Renal cortical epithelial cell (primary cell): Measurements from ENCODE around the gene PLEKHD1. TPM values are rescaled to one million over a fixed set of nuclear protein-coding genes. Genes with fewer than 3 reads are reported as not detected.
"Not testable (repeated sequence)": the region's sequence is repeated elsewhere in the genome, so short reads cannot be mapped to it uniquely, and the experiment has no call there.

ENCODE experiments used
- DNase-seq: peaks from one replicate; pipeline ENCODE4 v3.0.0-alpha.2; 2011; ENCODE audit warnings: low read depth
- total RNA-seq: library from RNA; depleted of rRNA; stranded (reverse); fragments of >200 nt; gene quantifications from 2 replicates; pipeline ENCODE4 v1.2.3, GENCODE V29; 2014

PLEKHD1 gene
- total RNA-seq, 1 donor from 2014 or later: 0.10 TPM

DNA sequence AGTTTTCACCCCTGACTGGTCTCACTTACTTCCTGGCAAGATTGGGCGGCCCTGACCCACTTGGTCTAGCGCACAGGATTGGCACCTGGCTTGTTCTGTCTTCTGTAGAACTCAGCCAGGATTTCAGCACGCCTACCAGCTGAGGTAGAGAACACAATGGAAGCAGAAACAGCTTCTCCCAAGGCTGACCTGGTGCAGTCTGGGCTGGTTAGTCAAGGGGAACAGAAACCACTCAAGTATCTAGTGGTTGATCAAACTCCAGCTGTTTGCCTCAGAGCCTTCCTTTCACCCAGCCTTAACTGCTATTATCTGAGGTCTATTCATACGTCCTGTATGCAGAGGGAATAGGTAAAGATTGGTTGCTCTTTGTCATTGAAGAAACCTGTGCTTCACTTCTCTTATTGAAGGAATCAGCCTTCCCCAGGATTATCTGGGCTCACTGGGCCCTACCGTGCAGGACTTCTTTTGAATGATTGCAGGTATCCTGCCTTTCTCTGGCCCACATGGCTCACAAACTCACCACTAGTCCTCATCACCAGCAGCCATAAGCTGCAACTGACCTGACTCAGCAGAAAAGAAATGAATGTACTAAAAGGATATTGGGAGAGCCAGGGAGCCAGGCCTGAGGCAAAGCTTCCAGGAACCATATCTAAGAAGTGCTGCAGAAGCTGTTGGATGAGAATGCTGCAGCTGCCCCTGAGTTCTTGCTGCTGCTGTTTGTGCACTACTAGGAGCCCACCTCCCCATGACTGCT is 2.5 kb upstream of the PLEKHD1 start:
- peak; percentile 89 for DNase-seq

DNA sequence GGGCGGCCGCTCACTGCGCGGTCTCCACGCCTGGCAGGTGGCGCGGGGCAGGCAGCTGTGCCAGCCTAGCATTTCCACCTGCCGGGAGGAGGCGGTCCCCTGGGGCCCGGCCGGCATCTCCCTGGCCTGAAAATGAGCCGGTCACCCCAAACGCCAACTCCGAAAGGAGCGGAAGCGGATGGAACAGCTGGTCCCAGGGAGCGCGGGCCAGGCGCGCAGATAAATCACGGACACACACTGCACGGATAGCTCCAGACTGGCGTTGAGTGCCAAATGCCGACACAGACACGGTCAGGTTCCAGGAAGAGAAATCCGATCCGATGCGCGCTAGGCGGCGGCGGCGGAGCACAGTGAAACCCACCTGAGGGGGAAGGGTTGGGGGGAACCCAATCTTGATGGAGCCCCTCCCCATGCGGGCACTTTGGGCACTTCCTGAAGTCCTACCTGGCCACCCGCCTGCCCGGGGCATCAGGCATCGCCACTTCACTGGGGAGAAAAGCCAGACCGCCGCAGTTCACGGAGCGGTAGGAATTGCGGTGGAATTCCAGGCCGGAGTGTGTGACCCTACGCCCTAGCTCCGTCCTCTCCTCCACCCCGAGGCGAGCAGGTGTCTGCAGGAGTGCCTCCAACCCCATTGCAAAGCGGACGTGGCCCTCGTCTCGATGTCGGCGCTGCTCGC is 624 bp upstream of the PLEKHD1 start:
- no peak for DNase-seq

DNA sequence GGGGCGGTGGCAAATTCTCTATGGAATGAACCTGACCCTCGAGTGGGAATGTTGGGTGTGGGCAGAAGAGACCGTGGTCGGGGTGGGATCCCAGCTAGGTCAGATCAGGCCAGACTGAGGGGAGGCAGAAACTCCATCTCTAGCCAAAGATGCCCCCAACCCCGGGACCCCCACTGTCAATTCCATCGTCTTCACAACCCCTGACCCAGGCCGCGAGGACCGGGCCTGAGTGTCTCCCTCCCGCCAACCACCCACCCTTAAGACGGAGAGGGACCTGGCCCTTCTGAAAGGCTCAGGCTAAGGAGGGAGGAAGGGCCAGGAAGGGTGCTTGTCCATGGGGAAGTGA is 760 bp downstream of the PLEKHD1 start:
- no peak for DNase-seq

DNA sequence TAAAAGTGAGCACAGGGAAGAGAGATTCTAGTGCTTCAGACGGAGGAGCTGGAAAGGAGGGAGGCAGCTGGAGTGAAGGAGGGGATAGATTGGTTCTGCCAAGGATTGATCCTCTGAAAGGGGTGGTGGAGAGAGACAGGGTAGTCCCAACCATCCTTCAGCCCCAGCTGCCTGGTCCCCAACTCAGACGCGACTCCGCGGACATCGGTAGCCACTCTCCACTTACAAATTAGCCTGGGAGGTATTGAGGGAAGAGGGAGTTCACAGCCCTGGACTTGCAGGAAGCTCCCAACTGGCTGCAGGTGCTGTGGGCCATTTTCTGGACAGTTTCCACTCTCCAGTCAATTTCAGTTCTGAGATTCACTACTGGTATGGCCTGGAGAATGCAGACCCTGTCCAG is 1.2 kb downstream of the PLEKHD1 start:
- no peak for DNase-seq

DNA sequence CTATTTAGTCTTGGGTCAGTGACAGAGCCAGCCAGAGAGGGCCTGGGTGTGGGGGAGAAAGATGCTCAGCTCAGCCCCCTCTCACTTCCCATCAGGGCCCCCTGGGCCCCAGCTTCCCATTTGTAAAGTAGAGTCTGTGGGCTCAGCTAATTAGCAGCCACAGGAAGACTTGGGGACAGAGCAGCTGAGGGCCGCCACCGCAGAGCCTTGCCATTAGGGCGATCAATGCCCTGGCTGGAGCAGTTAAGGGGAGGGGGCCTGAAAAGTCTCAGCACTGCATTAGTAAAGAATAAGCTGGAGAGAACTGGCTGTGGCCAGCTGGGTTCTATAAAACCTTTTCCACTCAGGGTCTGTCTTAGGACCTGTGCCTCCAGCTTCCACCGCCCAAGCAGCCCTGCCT is 2.7 kb downstream of the PLEKHD1 start:
- no peak for DNase-seq

DNA sequence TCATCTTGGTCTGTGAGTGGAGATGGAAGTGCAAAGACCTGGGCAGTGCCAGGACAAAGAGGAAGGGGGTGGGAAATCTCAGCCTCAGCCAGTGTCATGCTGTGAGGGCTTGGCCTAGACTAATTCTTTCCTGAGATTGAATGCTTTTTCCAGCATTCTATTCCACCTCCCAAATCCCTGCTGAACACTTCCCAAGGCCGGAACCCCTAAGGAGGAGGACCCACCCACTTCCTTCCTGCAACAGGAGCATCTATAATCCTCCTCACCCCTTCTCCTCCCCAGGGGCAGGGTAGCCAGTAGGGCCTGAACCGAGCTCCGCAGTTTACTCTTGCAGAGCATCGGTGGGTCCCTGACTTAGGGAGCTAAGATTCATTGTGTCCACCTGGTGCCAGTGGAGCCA is 3.2 kb downstream of the PLEKHD1 start:
- no peak for DNase-seq

DNA sequence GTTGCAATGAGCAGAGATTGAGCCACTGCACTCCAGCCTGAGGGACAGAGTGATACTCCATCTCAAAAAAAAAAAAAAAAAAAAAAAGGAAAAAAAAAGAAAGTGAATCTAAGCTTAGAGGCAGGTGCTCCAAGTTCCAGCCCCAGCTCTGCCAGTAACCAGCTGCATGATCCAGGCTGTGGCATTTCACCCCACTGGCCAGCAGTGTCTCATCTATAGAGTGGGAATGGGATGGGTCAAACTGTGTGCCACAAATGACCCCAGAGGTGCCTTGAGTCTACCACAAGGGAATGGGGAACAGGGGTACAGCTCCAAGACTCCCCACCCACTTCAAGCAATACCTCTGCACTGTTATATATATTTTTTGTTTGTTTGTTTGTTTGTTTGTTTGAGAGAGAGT is 5.0 kb downstream of the PLEKHD1 start:
- DNase-seq: no peak

DNA sequence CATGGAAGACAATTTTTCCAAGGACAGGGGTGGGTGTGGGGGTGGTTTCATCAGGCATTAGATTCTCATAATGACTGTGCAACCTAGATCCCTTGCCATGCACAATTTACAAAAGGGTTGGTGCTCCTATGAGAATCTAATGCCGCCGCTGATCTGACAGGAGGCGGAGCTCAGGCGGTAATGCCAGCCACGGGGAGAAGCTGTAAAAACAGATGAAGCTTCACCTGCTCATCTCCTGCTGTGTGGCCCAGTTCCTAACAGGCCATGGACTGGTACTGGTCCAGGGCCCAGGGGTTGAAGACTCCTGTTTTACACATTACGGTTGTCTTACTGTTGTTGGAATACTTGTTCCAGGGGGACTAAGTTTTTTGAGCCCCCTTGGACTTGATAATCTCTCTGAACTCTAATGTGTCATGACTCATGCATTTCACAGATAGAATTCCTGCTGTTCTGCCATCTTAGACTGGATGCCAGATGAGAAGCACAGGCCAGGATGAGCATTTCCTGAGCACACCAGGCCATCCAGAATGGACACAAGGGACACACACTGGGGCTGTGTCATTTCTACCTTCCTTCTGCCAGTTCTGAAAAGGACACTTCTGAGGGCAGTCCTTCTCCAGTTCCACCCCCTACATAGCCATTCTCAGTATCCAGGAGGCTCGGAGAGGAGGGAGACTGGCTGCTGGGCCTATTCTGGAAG is 5.8 kb downstream of the PLEKHD1 start:
- DNase-seq: no peak

DNA sequence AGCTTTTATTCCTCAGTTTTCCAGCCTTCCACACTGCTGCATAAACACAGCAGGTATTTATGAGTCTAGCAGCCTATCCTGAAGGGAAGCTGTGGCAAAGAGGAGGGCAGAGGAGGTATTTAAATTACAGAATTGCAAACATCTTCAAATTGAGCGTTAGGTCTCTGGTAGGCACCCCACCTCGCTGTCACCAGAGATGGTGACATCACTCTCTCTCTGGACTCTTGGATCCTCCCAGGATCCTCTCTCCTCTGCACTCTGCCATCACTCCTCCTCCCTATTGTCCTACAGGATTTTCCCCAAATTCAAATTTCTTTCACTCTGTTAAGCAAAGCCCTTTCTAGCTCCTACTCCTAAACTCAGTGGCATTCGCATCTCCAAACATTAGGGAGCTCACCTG is 6.7 kb downstream of the PLEKHD1 start:
- DNase-seq: no peak

DNA sequence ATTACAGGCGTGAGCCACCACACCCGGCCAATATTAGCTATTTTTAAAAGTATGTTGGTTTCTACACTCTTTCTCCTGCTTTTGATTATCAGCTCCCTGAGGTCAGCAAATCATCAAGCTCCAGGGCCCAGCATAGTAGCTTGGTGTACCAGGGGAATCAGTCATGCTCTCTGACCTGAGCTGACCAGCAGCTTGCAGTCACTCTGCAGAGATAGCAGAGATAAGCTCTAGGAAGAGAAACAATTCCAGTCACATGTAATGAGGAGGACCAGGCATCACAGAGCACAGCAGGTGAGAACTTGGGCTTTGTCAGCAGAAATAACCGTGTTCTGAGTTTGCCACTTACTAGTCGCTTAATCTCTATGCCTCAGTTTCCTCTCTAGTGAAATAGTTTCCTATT is 8.5 kb downstream of the PLEKHD1 start:
- no peak for DNase-seq

DNA sequence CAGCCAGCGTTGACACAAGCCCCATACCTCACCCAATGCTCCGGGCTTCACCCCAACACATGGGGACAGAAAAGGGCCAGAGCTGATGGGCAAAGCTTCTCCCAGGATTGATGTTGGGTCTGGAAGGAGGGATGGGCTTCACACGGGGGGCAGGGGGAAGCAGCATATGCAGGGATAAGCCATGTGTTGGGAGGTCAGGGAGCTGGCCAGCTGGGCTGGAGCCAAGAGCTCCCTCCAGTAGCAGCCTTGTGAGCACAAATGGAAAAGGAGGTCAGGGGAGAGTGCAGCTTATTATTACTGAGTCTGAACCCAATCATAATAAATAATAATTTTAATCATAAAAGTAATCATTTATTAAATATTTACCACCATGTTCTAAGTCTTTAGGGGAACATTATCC is 9.3 kb downstream of the PLEKHD1 start:
- no peak for DNase-seq

DNA sequence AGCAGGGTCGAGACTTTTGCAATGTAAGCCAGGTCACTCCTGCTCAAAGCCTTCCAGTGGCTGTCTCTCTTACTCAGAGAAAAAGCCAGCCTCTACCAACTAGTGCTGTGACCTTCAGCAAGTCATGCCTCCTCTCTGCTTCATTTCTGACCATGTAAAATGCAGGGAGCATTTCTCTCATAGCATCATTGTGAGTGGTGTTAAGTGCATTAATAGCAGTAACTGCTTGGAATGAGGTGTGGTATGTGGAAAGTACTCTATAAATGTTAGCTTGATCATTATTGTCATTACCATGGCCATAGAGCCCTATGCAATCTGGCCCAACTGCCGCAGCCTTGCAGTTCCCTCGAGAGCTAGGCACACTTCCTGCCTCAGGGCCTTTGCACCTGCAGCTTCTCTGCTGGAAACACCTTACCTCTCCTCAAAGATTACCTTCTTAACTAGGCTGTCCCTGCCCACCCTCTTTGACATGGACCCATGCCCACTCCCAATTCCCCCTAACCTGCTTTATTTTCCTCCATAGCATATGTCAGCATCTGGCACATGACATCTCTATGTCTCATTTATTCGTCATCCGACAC is 10.9 kb downstream of the PLEKHD1 start:
- no peak for DNase-seq

DNA sequence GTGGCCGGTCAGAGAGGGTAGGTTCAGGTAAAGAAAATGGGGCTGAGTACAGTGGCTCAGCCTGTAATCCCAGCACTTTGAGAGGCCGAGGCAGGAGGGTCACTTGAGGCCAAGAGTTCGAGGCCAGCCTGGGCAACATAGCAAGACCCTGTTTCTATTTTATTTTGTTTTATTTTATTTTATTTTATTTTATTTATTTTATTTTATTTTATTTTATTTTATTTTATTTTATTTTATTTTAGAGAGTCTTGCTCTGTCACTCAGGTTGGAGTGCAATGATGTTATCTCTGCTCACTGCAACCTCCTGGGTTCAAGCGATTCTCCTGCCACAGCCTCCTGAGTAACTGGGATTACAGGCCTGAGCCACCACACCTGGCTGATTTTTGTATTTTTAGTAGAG is 13.3 kb downstream of the PLEKHD1 start:
- DNase-seq: not testable (repeated sequence)

DNA sequence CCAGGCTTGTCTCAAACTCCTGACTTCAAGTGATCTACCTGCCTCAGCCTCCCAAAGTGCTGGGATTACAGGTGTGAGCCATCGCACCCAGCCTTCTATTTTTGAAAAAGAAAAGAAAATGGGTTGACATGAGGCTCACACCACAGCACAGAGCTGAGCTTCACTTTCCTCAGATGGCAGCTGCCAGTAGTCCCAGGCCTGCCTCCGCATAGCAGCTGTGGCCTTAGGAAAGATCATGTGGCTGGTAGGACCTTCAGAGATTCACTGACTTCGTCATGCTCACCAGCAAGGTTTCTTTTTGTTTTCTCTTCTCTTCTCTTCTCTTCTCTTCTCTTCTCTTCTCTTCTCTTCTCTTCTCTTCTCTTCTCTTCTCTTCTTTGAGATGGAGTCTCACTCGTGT is 13.8 kb downstream of the PLEKHD1 start:
- DNase-seq: not testable (repeated sequence)

DNA sequence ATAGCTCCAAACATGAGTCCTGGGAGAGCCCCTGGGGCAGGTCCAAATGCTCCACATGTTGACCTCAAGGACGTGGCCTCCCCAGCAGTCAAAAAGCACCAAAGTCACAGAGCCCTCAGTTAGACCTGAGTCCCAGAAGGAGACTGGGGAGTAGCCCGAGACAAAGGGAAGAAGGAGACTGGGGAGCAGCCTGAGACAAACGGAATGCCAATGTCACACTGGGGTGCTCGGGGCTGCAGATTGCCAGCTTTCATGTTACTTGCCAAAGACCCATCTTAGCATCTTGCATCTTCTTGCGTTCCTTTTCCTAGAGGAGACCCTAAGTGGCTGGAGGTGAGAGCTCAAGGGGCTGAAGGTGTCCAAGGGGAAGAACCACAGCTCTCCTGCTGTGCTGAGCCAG is 14.9 kb downstream of the PLEKHD1 start:
- DNase-seq: no peak

DNA sequence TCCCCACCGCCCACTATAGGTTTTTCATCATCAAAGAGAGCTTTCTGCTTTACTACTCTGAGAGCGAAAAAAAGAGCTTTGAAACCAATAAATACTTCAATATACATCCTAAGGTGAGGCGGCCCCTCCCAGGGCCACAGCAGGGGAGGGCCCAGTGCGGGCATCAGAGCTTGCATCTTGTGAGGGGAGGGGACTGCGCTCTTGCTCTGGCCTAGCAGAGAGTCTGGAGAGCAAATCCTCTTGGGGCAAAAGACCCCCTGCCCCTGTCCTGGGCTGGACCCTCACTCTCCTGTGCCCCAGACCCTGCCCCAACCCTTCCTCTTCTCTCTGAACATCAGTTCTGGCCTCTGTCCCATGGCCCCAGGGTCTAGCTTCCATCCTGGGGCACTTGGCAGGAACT is 15.6 kb downstream of the PLEKHD1 start:
- no peak for DNase-seq

DNA sequence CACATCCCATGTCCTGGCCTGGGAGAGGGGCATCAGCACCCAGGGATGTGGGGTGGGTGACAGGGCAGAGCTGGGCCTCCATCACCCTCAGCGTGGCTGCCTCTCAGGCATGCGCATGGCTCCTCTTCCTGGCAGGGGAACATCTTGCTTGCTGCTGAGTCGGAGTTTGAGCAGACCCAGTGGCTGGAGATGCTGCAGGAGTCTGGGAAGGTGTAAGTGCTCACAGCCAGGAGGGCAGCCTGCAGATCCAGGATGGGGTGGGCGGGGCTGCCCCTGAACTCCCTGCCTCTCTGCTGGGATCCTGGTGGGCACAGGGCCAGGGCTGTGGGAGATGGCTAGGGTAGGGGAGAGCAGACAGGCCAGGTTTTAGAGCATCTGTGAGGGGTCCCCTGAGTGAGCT is 16.2 kb downstream of the PLEKHD1 start:
- no peak for DNase-seq

DNA sequence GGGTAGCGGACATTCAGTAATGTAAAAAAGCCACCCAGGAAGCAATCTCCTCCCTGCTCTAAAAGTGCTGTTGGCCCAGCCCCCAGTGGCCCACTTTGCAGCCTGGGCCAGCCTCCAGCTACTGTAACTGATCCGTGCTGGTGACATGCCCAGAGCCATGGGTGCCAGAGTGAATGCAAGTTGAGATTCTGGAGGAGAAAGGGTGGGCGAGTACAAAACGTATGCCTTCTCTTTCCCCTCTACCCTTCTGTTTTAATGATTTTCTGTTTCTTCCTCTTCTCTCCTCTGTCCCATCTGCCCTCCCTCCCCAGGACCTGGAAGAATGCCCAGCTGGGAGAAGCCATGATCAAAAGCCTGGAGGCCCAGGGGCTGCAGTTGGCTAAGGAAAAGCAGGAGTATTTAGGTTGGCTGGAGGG is 16.9 kb downstream of the PLEKHD1 start:
- DNase-seq: no peak

DNA sequence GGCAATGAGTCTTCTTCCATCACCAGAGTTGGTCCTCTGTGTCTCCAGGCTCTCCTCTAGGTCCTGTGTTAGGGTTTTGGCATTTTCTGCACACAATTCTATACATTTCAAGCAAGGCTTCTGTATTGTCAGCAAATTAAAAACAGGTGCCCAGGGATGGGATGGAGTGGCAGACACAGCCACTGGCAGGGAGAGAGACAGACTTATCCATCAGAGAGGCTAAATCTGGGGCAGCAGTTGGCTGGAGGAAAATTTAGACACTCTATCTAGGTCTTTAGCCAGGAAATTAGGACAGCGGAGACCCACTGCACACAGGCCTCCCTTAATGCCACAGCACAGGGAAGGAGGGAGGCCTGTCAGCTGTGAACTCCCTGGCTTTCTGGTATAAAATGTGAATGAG is 20.2 kb downstream of the PLEKHD1 start:
- DNase-seq: no peak

DNA sequence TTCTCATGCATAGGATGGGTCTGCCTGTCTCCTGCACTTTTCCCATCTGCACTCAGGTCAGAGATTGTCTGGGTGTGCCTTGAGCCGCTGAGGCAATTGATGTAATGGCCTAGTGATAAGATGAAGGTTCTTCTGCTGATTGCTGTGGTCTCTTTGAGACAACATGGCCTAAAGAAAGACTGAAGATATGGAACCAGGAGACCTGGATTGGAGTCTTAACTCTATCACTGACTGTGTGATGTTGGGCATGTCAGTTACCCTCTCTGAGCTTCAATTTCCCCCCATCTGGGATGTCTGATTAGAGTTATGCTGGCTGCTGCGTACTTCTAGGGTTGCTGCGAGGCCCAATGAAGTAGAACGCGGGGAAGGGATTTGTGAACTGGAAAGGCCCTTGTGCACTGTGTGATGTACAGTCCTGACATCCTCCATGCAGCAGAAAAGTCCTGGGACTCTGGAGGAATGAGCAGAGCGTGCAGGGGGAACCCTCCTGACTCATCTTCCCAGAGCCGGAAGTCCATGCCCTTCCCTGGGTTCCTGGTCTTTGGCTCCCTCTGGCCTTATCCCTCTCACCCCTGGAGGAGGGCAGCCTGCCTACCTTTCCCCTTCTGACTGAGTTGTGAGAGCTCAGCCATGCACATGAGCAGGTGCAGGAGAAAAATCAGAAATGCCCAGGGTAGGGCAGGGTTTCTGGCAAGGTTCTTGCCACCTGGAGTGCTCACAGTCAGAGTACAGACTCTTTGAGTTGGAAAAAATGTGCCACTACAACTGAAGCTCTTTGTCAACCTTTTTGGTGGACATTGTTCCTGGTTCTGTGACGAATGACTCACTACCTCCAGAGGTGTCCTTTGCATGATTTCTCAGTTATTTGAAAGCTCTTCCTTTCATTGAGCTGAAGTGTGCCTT is 21.1 kb downstream of the PLEKHD1 start:
- DNase-seq: no peak

DNA sequence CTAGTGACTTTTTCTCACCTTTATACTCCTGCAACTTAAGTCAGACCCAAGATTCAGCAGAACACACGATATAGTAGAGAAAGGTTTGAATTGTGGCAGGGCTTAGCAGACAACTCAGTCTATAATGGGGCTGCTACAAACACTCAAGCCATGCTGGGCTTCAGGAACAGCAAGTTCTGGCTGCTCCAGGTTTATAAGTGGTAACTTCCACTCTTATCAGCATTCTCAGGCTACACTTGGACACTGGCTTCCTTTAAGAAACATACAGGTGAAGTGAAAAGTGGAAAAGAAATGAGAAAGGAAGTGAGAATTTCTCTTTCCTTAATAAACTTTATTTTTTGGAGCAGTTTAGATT is 21.7 kb downstream of the PLEKHD1 start:
- DNase-seq: no peak
